IMR-90 (cell line): ENCODE measurements around the gene PHF5A. TPM values are rescaled to one million over a fixed set of nuclear protein-coding genes. Genes with fewer than 3 reads are reported as not detected.

Experiments
- ATAC-seq: fragments of 200-7000 bp; cut with Tn5 transposase; 2 replicates; pipeline ENCODE4 v1.9.1; 2020; ENCODE audit warnings: low read depth, mild to moderate bottlenecking, moderate library complexity
- BruUV-seq: library from RNA; stranded (reverse); fragments of 400-500 nt; replicated peaks from 2 replicates; lab custom pipeline; 2021; lab: Mats Ljungman, UMichigan
- CTCF ChIA-PET: fragments of 300-600 bp; formaldehyde crosslinking; extraction: SDS; loops from one replicate; lab custom pipeline; 2021; ENCODE audit warnings: antibody characterized with exemption; lab: Yijun Ruan, JAX
- POLR2A ChIA-PET: fragments of 300-600 bp; sonication (Branson Sonifier 250); formaldehyde crosslinking; loops from one replicate; lab custom pipeline; 2022; ENCODE audit warnings: antibody characterized with exemption; ENCODE audit not compliant: unreplicated experiment; lab: Charles Lee
- DNase-seq: peaks from one replicate; pipeline ENCODE4 v3.0.0; 2013
- H2AFZ ChIP-seq: replicated peaks from 2 replicates; pipeline ENCODE3; 2013; ENCODE audit warnings: low read length, mild to moderate bottlenecking; ENCODE audit not compliant: poor library complexity
- H2AK5ac ChIP-seq: 2 replicates; pipeline ENCODE4 v1.6.1; 2013; ENCODE audit warnings: low read depth, low read length, inconsistent platforms
- H2AK9ac ChIP-seq: replicated peaks from 2 replicates; pipeline ENCODE3; 2013; ENCODE audit warnings: mild to moderate bottlenecking, low read depth, low read length, moderate library complexity; ENCODE audit not compliant: poor library complexity
- H2BK120ac ChIP-seq: 2 replicates; pipeline ENCODE4 v1.6.1; 2013; ENCODE audit warnings: low read depth, low read length, inconsistent platforms
- H2BK15ac ChIP-seq: 3 replicates; pipeline ENCODE4 v1.6.1; 2013; ENCODE audit warnings: low read depth, low read length, inconsistent platforms
- H2BK20ac ChIP-seq: 2 replicates; pipeline ENCODE4 v1.6.1; 2013; ENCODE audit warnings: low read depth, mild to moderate bottlenecking, inconsistent platforms, low read length, moderate library complexity
- H2BK5ac ChIP-seq: 2 replicates; pipeline ENCODE4 v1.6.1; 2013; ENCODE audit warnings: mild to moderate bottlenecking, low read depth, low read length, inconsistent platforms; ENCODE audit not compliant: poor library complexity, severe bottlenecking
- H3K14ac ChIP-seq: replicated peaks from 2 replicates; pipeline ENCODE4 v1.6.1; 2013; ENCODE audit warnings: low read depth, low read length, inconsistent platforms
- H3K18ac ChIP-seq: 2 replicates; pipeline ENCODE4 v1.6.1; 2013; ENCODE audit warnings: low read depth, low read length, control low read depth
- H3K23ac ChIP-seq: 2 replicates; pipeline ENCODE4 v1.6.1; 2013; ENCODE audit warnings: low read depth, low read length, inconsistent platforms
- H3K27ac ChIP-seq: 2 replicates; pipeline ENCODE4 v1.5.1; 2013; ENCODE audit warnings: mild to moderate bottlenecking, control low read depth, low read length; ENCODE audit not compliant: insufficient read depth
- H3K27me3 ChIP-seq: 2 replicates; pipeline ENCODE4 v1.6.1; 2013; ENCODE audit warnings: low read length; ENCODE audit not compliant: control insufficient read depth, insufficient read depth
- H3K36me3 ChIP-seq: 2 replicates; pipeline ENCODE4 v1.6.1; 2013; ENCODE audit warnings: low read length, mixed read lengths; ENCODE audit not compliant: control insufficient read depth, insufficient read depth
- H3K4ac ChIP-seq: 2 replicates; pipeline ENCODE4 v1.6.1; 2013; ENCODE audit warnings: low read depth, low read length, inconsistent platforms
- H3K4me1 ChIP-seq: 2 replicates; pipeline ENCODE4 v1.6.1; 2013; ENCODE audit warnings: low read length, mixed read lengths; ENCODE audit not compliant: control insufficient read depth, insufficient read depth
- H3K4me2 ChIP-seq: 2 replicates; pipeline ENCODE4 v1.6.1; 2013; ENCODE audit warnings: low read depth, mild to moderate bottlenecking, control low read depth, low read length, moderate library complexity
- H3K4me3 ChIP-seq: 2 replicates; pipeline ENCODE4 v1.5.1; 2013; ENCODE audit warnings: low read depth, mild to moderate bottlenecking, control low read depth, low read length, moderate library complexity; ENCODE audit not compliant: insufficient read depth
- H3K56ac ChIP-seq: 2 replicates; pipeline ENCODE4 v1.6.1; 2013; ENCODE audit warnings: low read length, inconsistent platforms; ENCODE audit not compliant: insufficient read depth; ENCODE audit errors: extremely low read depth
- H3K79me1 ChIP-seq, 2 experiments: 2 replicates each; pipeline ENCODE4 v1.6.1; 2013; ENCODE audit warnings: low read length in 2 of 2, inconsistent platforms in 1 of 2, low read depth in 1 of 2
- H3K9ac ChIP-seq: 2 replicates; pipeline ENCODE4 v1.6.1; 2013; ENCODE audit warnings: low read depth, low read length, control low read depth
- H3K9me1 ChIP-seq: 2 replicates; pipeline ENCODE4 v1.6.1; 2013; ENCODE audit warnings: low read length, inconsistent platforms; ENCODE audit not compliant: insufficient read depth
- H3K9me3 ChIP-seq: 2 replicates; pipeline ENCODE4 v1.6.1; 2013; ENCODE audit warnings: low read length; ENCODE audit not compliant: control insufficient read depth, insufficient read depth
- H4K20me1 ChIP-seq: 2 replicates; pipeline ENCODE4 v1.6.1; 2013; ENCODE audit warnings: low read length, inconsistent platforms; ENCODE audit not compliant: insufficient read depth
- H4K5ac ChIP-seq: 2 replicates; pipeline ENCODE4 v1.6.1; 2013; ENCODE audit warnings: mild to moderate bottlenecking, low read depth, low read length, control low read depth
- H4K8ac ChIP-seq, 2 experiments: 2 replicates each; pipeline ENCODE4 v1.6.1; 2013; ENCODE audit warnings: low read depth in 2 of 2, low read length in 2 of 2, control low read depth in 1 of 2, inconsistent platforms in 1 of 2
- H4K91ac ChIP-seq: 2 replicates; pipeline ENCODE4 v1.6.1; 2013; ENCODE audit warnings: low read depth, low read length, inconsistent platforms; ENCODE audit not compliant: insufficient read depth
- BHLHE40 ChIP-seq: fragments of 150-350 bp; IDR thresholded peaks from 2 replicates; pipeline ENCODE4 v1.6.1; 2016; ENCODE audit warnings: mild to moderate bottlenecking, low read depth, low read length
- CHD1 ChIP-seq: IDR thresholded peaks from 2 replicates; pipeline ENCODE4 v1.6.1; 2012; ENCODE audit warnings: low read depth, low read length, improper control_type of control experiment
- ELK1 ChIP-seq: fragments of 150-350 bp; IDR thresholded peaks from 2 replicates; pipeline ENCODE4 v1.6.1; 2016; ENCODE audit warnings: low read depth, mild to moderate bottlenecking, low read length, moderate library complexity, borderline replicate concordance
- FOS ChIP-seq: fragments of 150-350 bp; IDR thresholded peaks from 2 replicates; pipeline ENCODE4 v1.6.1; 2016; ENCODE audit warnings: low read depth, low read length
- MAZ ChIP-seq: IDR thresholded peaks from 2 replicates; pipeline ENCODE4 v1.6.1; 2012; ENCODE audit warnings: low read depth, mild to moderate bottlenecking, low read length, improper control_type of control experiment, moderate library complexity, borderline replicate concordance
- NFE2L2 ChIP-seq: fragments of 150-350 bp; IDR thresholded peaks from 2 replicates; pipeline ENCODE4 v1.6.1; 2016; ENCODE audit warnings: low read depth, mild to moderate bottlenecking, low read length
- RCOR1 ChIP-seq: IDR thresholded peaks from 2 replicates; pipeline ENCODE4 v1.6.1; 2012; ENCODE audit warnings: mild to moderate bottlenecking, low read length, improper control_type of control experiment; ENCODE audit not compliant: insufficient replicate concordance
- RFX5 ChIP-seq: IDR thresholded peaks from 2 replicates; pipeline ENCODE4 v1.8.0; 2012; ENCODE audit warnings: low read depth, mild to moderate bottlenecking, low read length, moderate library complexity
- SMC3 ChIP-seq: fragments of 150-350 bp; IDR thresholded peaks from 2 replicates; pipeline ENCODE4 v1.6.1; 2016; ENCODE audit warnings: low read depth, mild to moderate bottlenecking, antibody characterized with exemption, low read length, moderate library complexity
- USF2 ChIP-seq: fragments of 150-350 bp; IDR thresholded peaks from 2 replicates; pipeline ENCODE4 v1.6.1; 2017; ENCODE audit warnings: mild to moderate bottlenecking, antibody characterized with exemption, low read length, low read depth
- WGBS, 2 experiments: methylation state at CpG; one replicate each; pipeline versions ENCODE4 v1.1.5 to v1.1.7; 2013; ENCODE audit warnings: missing lambda C conversion rate in 2 of 2; ENCODE audit not compliant: insufficient read length in 1 of 2; ENCODE audit errors: extremely low coverage in 2 of 2; 5-methylcytosine and 5-hydroxymethylcytosine counted together
- dilution Hi-C: fragments of 300-500 bp; cut with HindIII; formaldehyde crosslinking; loops from one replicate; pipeline ENCODE4 v1.14.3; 2018; ENCODE audit warnings: low sequenced_read_pairs; ENCODE audit not compliant: unreplicated experiment
- in situ Hi-C: fragments of 300-500 bp; cut with MboI; formaldehyde crosslinking; loops from 3 replicates; pipeline ENCODE4 v1.14.3; 2019; ENCODE audit warnings: low sequenced_read_pairs, inconsistent platforms, mixed read lengths
- intact Hi-C: fragments of 100-400 bp; cut with micrococcal nuclease; formaldehyde crosslinking; loops from 2 replicates; pipeline ENCODE4 v1.10.0; 2022
- polyA plus RNA-seq, 3 experiments: library from polyadenylated mRNA; depleted of rRNA; stranded (reverse); fragments of >200 nt; gene quantifications; 2 replicates each; pipeline ENCODE4 v1.2.3, GENCODE V29; 2012; ENCODE audit warnings: low replicate concordance in 1 of 3
- total RNA-seq: library from RNA; depleted of rRNA; stranded (reverse); fragments of >200 nt; gene quantifications from 2 replicates; pipeline ENCODE4 v1.2.3, GENCODE V29; 2012
- TF ChIP-seq, protein P1 (sequence below): conservative IDR thresholded peaks from 2 replicates; pipeline ENCODE4 v1.5.1; 2012; ENCODE audit warnings: mild to moderate bottlenecking, low read depth, low read length, improper control_type of control experiment

PHF5A gene
- total and polyA plus RNA-seq, 2 of the 4 experiments (the other 2 are of a cell fraction) = 50.9 to 54.9 TPM

DNA sequence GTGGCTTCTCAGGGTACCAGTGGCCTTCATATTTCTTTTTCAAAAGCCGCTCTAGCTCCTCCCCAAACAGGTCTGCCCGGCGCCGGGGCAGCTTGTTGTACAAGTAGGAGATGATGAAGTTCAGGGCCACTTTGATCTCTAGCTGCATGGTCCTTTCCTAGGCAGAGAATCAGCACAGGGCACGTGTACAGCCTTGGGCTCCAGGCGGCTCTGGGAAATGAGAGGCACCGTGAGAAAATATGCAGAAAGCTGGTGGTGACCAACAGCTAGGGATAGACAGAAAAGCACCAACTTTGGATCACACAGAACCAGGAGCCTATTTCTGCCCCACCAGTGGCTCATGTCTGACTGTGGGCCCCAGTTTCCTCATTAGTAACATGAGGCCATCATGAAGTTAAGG, 31.3 kb downstream of the PHF5A start:
- Histone ChIP-seq H3K4me3 (no peak overlapping the region), H3K9ac (no peak overlapping the region), H3K36me3 (peaks cover 50% of the 10 kb centered on the region), H2BK20ac (no peak overlapping the region), H2AK5ac (no peak overlapping the region), H2AFZ (no peak overlapping the region), H3K23ac (no peak overlapping the region), H3K27me3 (no peaks in the 10 kb centered on the region), H3K27ac (no peak overlapping the region), H2BK5ac (no peak overlapping the region), H2BK120ac (no peak overlapping the region), H3K56ac (no peak overlapping the region), H2AK9ac (no peak overlapping the region), H3K9me1 (peaks cover 7% of the 10 kb centered on the region), H3K79me1 (peaks cover 31 to 76% of the 10 kb centered on the region in 2 experiments), H3K9me3 (no peaks in the 10 kb centered on the region), H4K20me1 (peaks cover 90% of the 10 kb centered on the region), H3K18ac (no peak overlapping the region), H3K4ac (no peak overlapping the region), H3K4me1 (no peaks in the 10 kb centered on the region), H3K14ac (no peak overlapping the region), H3K4me2 (no peak overlapping the region), H4K91ac (no peak overlapping the region), H2BK15ac (no peak overlapping the region), H4K5ac (no peak overlapping the region), H4K8ac (no peak overlapping the region)
- BruUV-seq = no TSS peak
- ATAC-seq = no peak
- CTCF ChIA-PET = interaction anchor here (0.6 kb wide), 1 partner anchor 32 kb away, joined by 4 read pairs; no protein-coding TSS in a partner anchor
- POLR2A ChIA-PET = no interaction called here
- no peak for DNase-seq
- intact Hi-C loops = no loop called here
- no peak for TF ChIP-seq NFE2L2
- TF ChIP-seq FOS = no peak
- no peak for TF ChIP-seq CHD1
- TF ChIP-seq, protein P1, sequence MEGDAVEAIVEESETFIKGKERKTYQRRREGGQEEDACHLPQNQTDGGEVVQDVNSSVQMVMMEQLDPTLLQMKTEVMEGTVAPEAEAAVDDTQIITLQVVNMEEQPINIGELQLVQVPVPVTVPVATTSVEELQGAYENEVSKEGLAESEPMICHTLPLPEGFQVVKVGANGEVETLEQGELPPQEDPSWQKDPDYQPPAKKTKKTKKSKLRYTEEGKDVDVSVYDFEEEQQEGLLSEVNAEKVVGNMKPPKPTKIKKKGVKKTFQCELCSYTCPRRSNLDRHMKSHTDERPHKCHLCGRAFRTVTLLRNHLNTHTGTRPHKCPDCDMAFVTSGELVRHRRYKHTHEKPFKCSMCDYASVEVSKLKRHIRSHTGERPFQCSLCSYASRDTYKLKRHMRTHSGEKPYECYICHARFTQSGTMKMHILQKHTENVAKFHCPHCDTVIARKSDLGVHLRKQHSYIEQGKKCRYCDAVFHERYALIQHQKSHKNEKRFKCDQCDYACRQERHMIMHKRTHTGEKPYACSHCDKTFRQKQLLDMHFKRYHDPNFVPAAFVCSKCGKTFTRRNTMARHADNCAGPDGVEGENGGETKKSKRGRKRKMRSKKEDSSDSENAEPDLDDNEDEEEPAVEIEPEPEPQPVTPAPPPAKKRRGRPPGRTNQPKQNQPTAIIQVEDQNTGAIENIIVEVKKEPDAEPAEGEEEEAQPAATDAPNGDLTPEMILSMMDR = no peak
- TF ChIP-seq SMC3 = no peak
- no peak for TF ChIP-seq MAZ
- TF ChIP-seq ELK1 = no peak
- TF ChIP-seq RFX5 = no peak
- no peak for TF ChIP-seq BHLHE40
- TF ChIP-seq USF2 = no peak
- TF ChIP-seq RCOR1 = no peak
- dilution Hi-C loops = no loop called here
- 87% methylated on average over 3 of the region's 7 CpGs; no CpG with 5 or more reads in 1 of the 2 experiments for WGBS, 2 experiments
- in situ Hi-C loops = no loop called here
